M059J (cell line): ENCODE measurements around the gene RXRB. TPM values are rescaled to one million over a fixed set of nuclear protein-coding genes. Genes with fewer than 3 reads are reported as not detected.

Experiments used
- DNase-seq: peaks from one replicate; pipeline ENCODE4 v3.0.0-alpha.2; 2012; ENCODE audit warnings: low read depth
- total RNA-seq: library from RNA; depleted of rRNA; stranded (reverse); fragments of >200 nt; shearing (Covaris generic); gene quantifications from 2 replicates; pipeline ENCODE4 v1.2.3, GENCODE V29; 2014

Gene RXRB
- total RNA-seq, 1 experiment from 2014 or later, result 28.7 TPM

DNA sequence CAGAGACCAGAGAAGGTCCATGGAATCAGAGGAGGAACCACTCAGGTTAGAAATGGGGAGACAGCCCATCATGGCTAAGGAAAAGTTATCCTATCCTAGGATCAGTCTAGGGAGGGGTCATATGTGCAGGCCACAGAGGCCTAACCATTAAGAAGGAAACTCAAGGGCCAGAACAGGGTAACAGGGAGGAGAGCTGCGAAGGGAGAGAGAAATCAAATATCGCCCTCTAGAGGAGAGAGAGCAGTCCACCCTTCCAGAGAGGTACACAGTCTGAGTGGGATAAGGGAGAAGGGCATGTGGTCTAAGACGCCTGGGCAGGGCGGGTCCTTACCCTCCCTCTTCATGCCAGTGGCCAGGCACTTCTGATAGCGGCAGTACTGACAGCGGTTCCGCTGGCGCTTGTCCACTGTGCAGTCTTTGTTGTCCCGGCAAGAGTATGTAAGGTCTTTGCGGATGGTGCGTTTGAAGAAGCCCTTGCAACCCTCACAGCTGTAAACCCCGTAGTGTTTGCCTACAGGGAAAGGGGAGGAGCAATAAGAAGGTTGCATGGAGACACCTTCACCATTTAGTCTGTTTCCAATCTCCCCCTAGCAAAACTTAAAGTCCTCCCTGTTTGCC, 2.9 kb downstream of the RXRB start:
- peak; percentile 65 for DNase-seq

DNA sequence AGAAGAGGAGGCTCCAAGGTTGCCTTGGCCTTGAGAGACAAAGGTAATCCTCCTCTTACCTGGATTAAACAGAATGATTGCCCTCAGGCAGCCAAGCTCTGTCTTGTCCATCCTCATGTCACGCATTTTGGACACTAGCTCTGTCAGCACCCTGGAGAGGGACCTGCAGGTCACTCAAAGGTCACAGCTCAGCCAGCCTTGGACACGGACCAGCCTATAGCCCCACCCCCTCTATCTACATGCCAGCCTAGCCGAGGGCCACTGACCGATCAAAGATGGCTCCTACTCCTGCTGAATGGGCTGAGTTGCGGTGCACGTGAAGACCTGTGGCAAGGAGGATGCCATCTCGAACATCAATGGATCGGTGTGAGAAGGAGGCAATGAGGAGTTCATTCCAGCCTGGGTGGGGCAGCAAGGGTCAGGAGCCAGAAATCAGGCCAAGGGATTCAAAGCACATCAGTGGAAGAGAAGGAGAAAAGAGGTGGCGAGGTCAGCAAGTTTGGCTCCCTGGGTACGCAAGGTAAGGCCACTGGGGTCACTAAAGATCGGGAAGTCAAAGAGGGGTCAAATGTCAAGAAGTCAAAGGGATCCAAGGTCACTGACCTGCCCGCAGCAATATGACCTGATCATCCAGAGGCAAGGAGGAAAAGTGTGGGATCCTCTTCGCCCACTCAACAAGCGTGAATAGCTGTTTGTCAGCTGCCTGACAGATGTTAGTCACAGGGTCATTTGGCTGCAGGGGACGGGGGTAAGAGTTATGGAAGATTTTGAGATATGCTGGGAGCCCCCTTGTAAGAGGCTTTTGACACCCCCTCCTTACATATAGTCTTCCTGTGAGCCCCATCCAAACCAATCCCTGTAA, 4.9 kb downstream of the RXRB start:
- DNase-seq, result no peak

DNA sequence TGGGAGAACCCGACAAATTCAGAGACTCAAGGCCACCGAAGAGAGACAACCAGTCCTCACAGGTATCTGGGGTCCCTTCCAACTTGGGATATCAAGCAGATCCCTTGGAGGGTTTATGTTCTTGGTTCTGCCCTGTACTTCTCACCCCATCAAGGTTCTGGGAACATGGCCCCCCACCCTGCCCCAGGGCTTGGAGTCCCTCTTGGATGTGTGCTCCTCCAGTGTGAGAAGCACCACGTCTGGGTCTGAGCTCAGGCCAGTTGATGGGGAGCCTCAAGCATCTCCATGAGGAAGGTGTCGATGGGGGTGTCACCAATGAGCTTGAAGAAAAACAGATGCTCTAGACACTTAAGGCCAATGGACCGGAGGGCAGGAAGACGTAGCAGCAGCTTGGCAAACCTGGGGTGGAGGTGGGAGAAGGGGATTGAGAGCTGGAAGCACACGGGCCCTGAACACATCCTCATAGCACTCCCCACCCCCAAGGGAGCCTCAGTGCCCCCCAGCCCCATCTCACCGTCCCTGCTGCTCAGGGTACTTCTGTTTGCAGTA, 6.0 kb downstream of the RXRB start:
- no peak for DNase-seq

DNA sequence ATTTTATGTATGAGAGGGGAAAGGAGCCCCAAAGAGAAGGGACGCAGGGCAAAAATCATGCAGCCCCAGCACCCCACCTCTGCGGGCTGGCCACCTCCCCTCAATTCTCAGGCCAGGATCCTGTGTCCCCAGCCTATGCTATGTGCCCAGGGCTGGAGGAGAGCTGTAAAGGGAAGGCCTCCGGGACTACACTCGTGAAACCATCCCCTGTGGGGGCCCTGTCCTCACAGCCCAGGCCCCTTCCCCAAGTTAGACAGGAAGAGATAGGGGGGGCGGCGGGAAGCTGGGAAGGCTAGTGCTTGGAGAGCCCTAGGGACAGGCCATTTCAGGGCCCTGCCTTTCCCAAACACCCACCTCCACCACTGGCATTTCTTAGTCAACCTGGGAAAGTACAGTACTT, 6.8 kb downstream of the RXRB start:
- DNase-seq, result no peak

DNA sequence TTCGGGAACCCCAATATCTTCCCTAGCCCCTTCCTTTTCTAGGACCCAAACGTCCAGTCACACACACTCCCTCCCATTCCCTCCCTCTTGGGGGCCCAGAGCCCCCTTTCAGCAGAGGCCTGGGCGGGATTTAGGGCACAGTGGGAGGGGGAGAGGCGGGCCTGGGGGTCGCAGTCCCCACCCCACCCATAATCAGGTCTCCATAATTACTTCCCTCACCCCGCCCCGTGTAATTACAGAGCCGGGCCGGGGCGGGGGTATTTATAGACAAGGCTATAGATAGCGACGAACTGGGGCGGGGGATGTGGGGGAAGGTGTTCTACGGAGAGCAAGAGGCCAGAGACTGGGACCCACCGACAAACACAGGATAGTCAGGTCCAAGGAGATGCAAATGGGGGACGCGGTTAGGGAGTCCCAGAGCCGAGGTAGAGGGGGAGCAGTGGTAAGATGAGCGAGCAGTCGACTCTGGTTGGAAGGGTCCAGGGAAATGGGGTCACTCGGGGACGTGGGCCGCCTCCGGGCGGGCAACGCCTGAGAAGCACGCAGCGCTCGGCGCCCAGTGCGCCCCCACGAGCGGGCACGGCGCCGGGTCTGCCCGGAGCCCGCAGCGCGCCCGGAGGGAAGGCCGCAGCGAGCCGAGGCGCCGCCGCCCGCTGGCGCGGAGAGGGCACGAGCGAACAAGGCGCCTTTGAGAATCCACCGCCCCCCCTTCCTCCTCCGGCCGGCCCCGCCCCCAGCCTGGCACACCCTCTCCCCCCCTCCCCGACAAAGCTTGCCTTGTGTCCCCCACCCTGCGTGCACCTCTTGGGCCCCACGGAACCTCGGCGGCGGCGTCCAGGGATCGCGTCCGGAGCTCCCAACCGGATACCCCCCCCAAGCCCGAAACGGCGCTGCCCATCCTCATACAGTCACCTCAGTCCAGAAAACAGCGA, 7.5 kb downstream of the RXRB start:
- DNase-seq, result no peak

DNA sequence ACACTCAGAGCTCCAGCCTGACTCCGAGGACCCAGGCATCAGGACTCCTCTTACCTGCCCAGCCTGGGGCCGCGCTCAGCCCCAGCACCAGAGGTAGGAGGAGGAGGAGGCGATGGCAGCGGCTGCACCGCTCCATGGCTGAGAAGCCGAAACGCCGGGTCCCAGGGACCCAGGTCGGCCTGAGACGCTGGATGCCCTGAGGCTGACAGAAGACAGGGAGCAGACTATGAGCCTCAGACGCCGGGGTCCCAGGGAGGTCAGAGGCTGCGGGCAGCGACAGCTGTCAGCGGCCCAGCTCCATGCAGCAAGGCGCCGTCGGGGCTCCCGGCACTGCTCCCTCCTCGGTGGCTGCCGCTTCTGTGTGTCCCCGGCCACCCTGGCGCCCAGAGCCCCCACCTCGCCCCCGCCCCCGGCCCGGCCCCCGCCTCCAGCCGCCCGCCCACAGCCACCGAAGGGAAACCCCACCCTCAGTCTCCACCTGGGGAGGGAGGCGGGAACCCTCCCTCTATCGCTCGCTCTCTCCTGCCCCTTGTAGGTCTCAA, 8.3 kb downstream of the RXRB start, which contains the start of gene COL11A2:
TSS of gene COL11A2 (minus strand) at position 363 of the 542 bp plus-strand sequence. CDS start at position 136, 227 bp downstream.
- DNase-seq, result no peak

DNA sequence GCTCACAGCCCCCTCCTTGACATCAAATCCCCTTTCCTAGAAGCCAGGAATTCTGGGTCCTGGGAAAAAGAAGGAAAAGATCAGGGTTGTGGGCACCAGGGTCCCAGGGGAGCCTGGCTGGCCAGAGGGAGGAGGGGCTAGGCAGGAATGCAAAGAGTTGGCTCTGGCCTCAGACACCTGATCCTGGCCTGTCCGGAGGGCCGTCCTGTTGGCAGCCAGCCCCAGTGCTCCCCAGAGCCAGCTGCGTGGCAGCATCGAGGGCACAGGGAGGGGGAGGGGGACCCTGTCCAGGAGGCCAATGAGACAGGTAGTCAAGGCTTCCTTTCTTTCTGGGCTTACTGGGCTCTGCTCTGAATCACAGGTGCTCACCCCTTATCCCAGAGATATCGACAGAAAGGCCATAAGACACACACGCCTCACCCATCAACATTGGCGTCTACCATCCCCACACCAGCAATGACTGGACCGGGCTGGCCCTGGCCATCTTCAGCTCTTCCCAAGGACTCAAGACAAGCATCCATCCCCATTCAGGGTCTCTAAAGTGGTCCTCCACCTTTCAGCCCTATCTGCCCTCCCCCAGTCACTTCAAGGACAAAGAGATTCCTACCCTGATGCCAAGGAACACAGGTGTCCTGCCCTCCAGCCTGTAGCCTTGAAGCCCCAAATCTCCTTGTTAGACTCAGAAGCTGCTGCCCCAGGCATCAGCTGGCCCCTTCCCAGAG, 8.9 kb downstream of the RXRB start:
- no peak for DNase-seq

DNA sequence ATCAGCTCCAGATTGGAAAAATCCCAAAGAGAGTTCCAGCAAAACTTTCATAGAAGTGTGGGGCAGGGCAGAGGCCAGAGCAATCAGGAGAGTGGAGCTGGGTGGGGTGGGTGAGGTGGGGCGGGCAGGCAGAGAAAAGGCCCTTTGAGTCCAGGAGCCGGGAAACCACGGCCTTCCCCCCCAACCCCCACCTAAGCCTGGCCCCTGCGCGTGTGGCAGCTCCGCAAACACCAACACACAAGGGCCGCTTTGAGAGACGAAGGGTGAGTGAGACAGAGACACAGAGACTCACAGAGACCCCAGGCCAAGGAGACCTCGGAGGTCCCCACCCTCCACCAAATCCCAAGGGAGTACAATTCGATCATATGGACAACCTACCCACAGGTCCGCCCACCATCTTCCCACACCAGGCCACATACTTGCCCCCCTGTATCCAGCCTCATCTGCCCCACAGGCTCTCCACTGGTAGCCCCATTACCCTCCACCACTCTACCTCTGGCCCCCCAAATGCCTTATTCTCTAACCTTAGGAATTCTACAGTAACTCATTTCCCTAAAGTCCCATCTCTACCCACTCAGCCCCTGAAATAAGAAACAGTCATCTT, 9.9 kb downstream of the RXRB start:
- DNase-seq, result no peak

DNA sequence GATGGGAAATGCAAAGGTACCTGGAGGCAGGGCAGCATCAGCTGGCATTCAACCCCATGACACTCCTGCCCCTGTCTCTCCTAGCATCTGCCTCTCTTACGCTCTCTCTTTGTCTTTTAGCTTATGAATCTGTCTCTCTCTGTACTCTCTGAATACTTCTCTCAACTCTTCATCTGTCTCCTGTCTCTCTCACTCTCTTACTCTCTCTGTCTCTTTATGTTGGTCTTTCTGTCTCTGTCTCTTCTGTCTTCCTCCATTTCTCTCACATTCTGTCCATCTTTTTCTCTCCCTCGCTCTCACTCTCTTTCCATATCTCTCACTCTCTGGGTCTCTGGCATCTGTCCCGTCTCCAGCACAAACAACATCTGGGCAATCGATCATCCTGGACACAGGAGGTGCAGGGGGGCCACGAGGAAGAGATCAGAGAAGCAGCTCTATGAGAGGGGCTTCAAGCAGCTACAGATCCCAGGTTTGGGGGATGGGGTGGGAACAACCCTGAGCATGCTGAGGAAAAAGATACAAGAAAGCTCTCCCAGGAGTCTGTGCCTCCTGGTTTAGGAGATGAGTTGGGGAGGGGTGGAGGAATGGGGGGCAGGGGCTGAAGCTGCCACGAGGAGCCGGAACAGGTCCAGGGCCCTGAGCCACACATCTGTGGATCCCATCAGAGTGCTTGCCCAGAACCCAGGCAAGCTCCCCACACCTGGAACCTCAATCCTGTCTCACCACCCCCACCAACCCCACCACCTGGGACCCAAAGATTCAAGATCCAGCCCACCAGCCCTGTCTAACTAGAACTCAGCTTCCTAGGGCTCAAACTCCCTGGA, 10.6 kb downstream of the RXRB start:
- no peak for DNase-seq

DNA sequence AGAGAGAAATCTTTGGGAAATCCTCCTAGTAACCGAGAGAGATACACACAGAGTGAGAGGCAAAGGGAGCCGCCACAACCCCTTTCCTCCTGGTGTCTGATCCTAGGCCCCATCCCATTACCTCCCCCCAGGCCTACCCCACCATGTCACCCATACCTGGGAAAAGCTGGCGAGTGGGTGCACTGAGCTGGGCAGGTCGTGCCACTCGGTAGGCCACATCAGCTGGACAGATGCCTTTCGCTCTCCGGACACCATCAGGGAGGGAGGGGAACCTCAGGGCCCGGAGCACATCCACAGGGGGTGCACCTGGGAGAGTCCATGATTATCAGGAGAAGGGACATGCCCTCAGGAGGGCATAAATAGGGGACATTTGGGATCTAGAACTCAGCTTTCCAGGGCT, 11.3 kb downstream of the RXRB start:
- no peak for DNase-seq

DNA sequence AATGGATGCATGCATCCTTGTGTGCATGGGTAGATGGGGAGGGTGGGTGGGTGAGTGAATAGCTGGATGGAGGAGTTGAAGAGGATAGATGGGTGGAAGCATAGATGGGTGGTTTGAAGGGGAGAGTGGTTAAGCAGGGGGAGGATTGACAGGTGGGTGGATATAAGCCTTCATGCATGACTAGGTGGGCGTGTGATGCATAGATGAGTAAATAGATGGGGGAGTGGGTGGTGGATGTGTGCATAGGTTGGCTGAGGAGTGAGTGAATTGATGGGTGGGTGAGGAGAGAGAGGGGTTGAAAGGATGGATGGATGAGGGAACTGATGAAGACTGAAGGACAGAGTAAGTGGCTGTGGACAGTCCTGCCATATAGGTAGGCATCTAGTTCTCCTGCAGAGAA, 12.7 kb downstream of the RXRB start:
- DNase-seq, result no peak

DNA sequence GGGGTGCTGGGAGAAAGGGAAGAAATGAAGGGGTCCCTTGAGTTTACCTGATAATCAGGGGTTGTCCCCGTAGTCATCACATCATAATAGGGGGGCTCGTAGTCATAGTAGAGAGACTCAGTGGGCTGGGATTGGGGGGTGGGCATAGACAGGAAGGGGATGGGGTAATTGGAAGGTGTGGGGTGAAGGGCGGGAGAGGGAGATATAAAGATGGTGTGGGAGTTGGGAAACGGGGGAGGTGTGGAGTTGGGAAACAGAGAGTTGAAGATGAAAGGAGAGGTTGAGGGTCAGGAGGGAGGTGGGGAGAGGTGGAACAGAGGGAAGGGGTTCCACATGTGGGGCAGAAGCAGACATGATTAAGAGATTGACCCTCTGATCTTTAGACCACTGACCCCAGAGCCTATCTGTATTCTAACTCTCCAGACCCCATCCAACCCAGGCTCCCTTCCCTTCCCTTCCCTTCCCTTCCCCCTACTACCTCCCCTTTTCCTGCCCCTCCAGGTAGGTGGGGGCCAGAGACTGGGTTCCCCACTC, 14.7 kb downstream of the RXRB start:
- no peak for DNase-seq

DNA sequence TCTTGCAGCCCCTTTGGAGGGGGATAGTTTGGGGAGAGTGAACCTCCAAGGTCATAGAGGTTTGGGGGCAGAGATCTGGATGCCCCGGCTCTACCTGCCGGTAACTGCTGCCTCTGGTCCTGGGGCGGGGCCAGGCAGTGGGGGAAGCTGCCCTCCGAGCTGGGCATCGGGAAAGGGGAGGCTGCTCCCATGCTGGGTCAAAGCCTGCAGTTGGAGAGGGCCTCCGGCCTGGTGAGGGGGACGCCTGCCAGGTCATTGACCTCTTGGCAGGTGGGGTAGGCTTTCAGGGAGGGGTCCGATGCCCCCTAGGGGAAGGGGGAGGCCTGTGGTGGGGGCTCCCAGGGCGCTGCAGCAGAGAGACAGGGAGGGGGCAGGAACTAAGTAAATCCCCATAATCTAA, 15.3 kb downstream of the RXRB start:
- no peak for DNase-seq

DNA sequence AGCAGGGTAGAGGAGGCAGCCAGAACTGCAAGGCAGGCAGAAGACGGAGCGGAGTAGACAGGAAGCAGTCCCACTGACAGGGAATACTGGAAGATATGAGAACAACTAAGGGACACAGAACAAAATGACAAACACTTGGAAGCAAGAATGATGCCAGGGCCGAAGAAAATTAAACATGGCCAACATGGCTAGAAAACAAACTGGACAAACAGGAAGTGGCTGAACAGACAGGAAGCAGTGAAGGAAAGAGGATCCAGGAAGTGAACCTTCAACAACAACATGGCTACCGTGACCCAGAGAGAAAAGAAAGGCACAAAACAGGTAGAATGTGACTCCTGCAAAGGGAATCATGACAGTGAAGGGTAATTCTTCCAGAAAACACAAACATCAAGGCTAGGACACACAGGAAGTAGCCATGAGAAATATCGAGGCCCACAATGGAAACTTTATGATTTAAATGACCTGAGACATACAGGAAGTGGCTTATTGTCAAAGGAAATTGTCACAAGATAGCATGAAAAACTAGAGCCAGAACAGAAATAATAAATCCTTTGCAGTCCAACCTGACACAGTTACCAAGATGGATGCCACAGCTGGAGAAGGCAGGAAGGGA, 17.3 kb downstream of the RXRB start:
- no peak for DNase-seq

DNA sequence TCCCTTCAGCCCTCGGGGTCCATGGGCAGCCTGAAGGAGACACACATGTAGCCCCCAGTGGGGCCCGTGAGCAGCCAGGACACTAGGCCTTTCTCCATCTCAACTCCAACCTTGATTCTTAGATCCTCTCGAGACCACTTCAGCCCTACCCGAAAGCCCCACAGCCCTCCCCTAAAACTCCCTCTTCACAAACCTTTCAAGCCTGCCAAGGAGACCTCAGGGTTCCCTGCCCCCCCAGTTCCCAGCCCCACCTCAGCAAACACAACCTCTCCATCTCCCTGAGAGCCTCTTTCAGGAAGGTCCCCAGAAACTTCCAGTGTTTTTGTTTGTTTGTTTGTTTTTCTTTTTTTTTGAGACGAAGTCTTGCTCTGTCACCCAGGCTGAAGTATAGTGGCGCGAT, 19.3 kb downstream of the RXRB start:
- DNase-seq, result no peak

DNA sequence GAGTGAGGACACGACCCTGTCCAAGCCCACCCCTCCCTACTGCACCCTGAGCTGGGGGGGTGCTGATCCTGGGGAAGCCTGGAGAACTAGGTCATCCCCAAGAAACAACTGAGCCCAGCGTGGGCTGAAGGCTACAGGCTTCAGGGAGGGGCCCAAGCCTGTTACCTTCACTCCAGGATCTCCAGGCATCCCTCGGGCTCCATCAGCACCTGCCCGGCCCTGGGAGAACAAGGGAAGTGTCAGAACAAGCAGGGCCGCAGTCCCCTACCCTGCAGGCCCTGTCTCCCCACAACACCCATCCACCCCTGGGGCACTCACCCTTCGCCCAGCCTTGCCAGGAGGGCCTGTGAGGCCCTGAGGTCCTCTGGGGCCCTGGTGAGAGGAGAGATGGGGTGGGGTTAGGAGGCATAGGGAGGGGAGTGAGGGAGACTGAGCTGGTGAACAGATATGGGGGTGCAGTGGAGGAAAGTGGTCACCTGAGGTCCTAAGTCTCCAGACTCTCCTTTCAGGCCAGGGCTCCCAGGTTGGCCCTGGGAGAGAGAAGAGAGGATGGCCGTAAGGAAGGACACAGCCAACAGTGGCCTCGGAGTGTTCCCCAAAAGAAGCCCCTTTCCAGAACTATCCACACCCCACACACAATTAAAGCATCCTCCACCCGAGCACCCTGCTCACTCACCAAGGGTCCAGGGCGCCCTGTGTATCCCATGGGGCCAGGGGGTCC, 21.6 kb downstream of the RXRB start:
- DNase-seq, result no peak

DNA sequence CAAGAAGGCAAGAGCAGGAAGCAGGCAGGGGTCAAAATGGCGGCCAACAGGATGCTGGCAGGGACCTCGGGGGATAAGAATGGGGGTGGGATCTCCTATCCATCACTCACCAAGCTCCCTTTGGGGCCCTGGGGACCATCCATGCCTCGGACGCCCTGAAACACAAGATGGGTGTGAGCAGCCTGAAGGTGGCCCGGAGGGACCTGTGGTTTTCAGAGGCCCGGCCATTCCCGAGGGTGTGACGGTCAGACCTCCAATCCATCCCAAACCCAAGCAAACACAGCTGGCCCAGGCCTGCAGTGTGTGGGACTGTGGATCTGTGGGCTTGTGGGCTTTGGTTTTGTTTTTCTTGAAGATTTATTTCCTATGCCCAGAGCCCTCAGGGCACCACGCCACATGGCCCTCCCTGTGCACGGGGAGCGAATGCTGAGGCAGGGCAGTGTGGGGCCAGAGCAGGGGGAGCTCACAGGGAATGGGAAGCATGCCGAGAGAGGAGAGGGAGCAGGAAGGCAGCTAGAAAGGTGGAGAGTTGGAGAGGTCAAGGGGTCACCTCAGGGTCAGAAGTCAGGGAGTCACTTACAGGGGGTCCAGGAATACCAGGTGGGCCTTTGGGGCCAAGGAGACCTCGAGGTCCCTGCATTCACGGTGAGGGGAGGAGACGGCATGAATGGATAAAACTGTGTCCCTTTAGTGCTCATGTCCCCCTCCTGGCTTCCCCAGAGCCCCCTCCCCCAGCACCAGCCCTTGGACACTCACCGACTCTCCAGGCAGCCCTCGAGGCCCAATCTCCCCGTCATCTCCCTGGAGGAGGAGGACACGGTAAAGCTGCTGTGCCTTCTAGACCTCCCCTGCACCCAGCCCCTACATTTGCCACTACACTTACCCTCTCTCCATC, 22.7 kb downstream of the RXRB start:
- peak; percentile 40 for DNase-seq
